PC-9 (cell line): ENCODE results near the gene CYB5B.

Experiments
- EZH2 ChIP-seq: fragments of 200-600 bp; sonication (generic); IDR thresholded peaks from 2 replicates; pipeline ENCODE4 v1.8.0; 2017; ENCODE audit warnings: antibody characterized with exemption, low read depth
- TF ChIP-seq, protein P1 (sequence below): fragments of 200-600 bp; sonication (generic); conservative IDR thresholded peaks from 2 replicates; pipeline ENCODE4 v1.6.1; 2017; ENCODE audit warnings: mixed run types, antibody characterized with exemption, mild to moderate bottlenecking, moderate library complexity

DNA sequence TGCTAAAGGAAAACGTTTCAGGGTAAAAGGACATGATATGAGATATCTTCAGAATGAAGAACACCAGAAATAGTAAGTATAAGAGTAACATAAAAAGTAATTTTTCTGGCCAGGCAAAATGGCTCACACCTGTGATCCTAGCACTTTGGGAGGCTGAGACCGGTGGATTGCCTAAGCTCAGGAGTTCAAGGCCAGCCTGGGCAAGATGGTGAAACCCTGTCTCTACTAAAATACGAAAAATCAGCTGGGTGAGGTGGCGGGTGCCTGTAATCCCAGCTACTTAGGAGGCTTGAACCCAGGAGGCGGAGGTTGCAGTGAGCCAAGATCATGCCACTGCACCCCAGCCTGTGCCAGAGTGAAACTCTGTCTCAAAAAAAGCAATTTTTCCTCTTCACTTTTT lies 84.7 kb downstream of the CYB5B start:
- TF ChIP-seq, protein P1, sequence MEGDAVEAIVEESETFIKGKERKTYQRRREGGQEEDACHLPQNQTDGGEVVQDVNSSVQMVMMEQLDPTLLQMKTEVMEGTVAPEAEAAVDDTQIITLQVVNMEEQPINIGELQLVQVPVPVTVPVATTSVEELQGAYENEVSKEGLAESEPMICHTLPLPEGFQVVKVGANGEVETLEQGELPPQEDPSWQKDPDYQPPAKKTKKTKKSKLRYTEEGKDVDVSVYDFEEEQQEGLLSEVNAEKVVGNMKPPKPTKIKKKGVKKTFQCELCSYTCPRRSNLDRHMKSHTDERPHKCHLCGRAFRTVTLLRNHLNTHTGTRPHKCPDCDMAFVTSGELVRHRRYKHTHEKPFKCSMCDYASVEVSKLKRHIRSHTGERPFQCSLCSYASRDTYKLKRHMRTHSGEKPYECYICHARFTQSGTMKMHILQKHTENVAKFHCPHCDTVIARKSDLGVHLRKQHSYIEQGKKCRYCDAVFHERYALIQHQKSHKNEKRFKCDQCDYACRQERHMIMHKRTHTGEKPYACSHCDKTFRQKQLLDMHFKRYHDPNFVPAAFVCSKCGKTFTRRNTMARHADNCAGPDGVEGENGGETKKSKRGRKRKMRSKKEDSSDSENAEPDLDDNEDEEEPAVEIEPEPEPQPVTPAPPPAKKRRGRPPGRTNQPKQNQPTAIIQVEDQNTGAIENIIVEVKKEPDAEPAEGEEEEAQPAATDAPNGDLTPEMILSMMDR, result no peak
- TF ChIP-seq EZH2, result no peak
